Adipocyte (in vitro differentiated cells): ENCODE data around the gene FEM1A.
"Not testable (repeated sequence)": the region's sequence is repeated elsewhere in the genome, so short reads cannot be mapped to it uniquely, and the experiment has no call there.

ENCODE experiments used
- DNase-seq: peaks from one replicate; pipeline ENCODE4 v3.0.0-alpha.2; 2015; ENCODE audit warnings: low read depth
- H3K27me3 ChIP-seq: replicated peaks from 2 replicates; pipeline ENCODE4 v1.7.0; 2013; ENCODE audit warnings: mild to moderate bottlenecking, low read length, moderate library complexity; ENCODE audit not compliant: control insufficient read depth, insufficient read depth
- H3K36me3 ChIP-seq: 2 replicates; pipeline ENCODE4 v1.7.0; 2013; ENCODE audit warnings: low read length, mild to moderate bottlenecking, moderate library complexity; ENCODE audit not compliant: control insufficient read depth, insufficient read depth, severe bottlenecking
- H3K4me1 ChIP-seq: 2 replicates; pipeline ENCODE4 v1.7.0; 2013; ENCODE audit warnings: mild to moderate bottlenecking, low read length, moderate library complexity; ENCODE audit not compliant: control insufficient read depth, insufficient read depth
- H3K4me3 ChIP-seq: 2 replicates; pipeline ENCODE4 v1.7.0; 2013; ENCODE audit warnings: mild to moderate bottlenecking, low read length, moderate library complexity
- H3K9ac ChIP-seq: 2 replicates; pipeline ENCODE4 v1.7.0; 2013; ENCODE audit warnings: mild to moderate bottlenecking, low read length, moderate library complexity
- H3K9me3 ChIP-seq: 2 replicates; pipeline ENCODE4 v1.7.0; 2013; ENCODE audit warnings: mild to moderate bottlenecking, low read length, moderate library complexity; ENCODE audit not compliant: control insufficient read depth

FEM1A gene

DNA sequence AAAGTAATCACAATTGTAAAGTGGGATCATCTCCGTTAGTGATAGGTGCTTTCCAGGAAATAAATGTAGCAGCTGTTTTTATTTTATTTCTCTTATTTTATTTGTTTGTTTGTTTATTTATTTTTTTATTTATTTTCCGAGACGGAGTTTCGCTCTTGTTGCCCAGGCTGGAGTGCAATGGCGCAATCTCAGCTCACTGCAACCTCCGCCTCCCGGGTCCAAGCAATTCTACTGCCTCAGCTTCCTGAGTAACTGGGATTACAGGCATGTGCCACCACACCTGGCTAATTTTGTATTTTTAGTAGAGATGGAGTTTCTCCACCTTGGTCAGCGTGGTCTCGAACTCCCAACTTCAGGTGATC lies 40.4 kb downstream of the FEM1A start:
- not testable (repeated sequence) for H3K4me1 ChIP-seq, H3K36me3 ChIP-seq, H3K27me3 ChIP-seq, DNase-seq, H3K9me3 ChIP-seq
- Histone ChIP-seq H3K4me3 (peak overlapping the region; percentile 98), H3K9ac (peak overlapping the region; percentile 84)

DNA sequence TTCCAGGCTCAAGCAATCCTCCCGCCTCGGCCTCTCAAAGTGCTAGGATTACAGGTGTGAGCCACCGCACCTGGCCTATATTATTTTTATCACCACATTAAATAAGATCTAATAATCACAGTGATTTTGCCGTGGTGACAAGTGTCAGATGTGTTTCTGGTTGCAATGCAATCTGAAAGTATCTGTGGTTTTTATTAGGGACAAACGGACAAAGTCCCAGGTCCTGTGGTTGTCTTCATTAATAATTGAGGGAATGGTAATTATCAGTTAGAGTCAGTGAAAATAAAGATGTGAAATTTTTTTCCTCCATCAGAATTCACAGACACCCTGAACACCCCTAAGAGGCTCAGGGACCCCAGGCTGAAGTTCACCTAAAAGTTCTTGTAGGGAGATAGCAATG lies 41.2 kb downstream of the FEM1A start:
- H3K36me3 ChIP-seq, result peaks cover 6% of the 10 kb centered on the region

DNA sequence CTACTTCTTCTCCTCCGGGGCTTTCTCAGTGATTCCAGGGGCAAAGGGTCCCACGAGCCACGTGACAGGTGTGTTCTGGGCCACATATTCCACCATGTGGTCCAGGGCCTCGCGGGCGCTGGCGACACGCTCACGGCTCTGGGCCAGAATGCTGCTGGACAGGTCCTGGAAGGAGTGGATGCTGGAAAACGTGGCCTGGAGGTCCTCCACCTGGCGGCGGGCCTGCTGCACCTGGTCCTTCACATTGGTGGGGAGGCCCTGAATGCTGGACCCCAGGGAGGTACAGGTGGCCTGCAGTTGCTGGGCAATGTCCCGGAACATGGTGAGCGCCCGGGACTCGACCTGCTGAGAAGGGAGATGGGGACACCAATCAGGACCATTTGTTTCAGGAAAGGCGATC lies 47.7 kb downstream of the FEM1A start:
- Histone ChIP-seq H3K4me3 (no peak overlapping the region), H3K27me3 (no peaks in the 10 kb centered on the region), H3K4me1 (peaks cover 9% of the 10 kb centered on the region), H3K9me3 (no peaks in the 10 kb centered on the region), H3K36me3 (peaks cover 60% of the 10 kb centered on the region), H3K9ac (no peak overlapping the region)
- DNase-seq, result no peak

More for the DNA sequence above, 41.2 kb downstream of the FEM1A start:
- no peak overlapping the region for H3K9ac ChIP-seq
- H3K4me3 ChIP-seq, result no peak overlapping the region
- no peaks in the 10 kb centered on the region for H3K9me3 ChIP-seq
- no peak for DNase-seq
- H3K27me3 ChIP-seq, result no peaks in the 10 kb centered on the region
- H3K4me1 ChIP-seq, result peaks cover 10% of the 10 kb centered on the region

DNA sequence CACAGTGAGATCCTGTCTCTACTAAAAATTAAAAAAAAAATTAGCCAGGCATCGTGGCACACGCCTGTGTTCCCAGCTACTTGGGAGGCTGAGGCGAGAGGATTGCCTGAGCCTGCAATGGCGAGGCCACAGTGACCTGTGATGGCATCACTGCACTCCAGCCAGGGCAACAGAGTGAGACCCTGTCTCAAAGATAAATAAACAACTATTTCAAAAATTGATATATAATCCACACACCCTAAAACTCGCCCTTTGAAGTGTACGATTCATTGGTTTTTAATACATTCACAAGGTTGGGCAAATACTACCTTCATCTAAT lies 52.1 kb downstream of the FEM1A start:
- no peak for DNase-seq
- H3K9ac ChIP-seq, result no peak overlapping the region
- H3K9me3 ChIP-seq, result no peaks in the 10 kb centered on the region
- no peaks in the 10 kb centered on the region for H3K27me3 ChIP-seq
- H3K4me3 ChIP-seq, result no peak overlapping the region
- H3K36me3 ChIP-seq, result peaks cover 81% of the 10 kb centered on the region
- peaks cover 22% of the 10 kb centered on the region for H3K4me1 ChIP-seq

DNA sequence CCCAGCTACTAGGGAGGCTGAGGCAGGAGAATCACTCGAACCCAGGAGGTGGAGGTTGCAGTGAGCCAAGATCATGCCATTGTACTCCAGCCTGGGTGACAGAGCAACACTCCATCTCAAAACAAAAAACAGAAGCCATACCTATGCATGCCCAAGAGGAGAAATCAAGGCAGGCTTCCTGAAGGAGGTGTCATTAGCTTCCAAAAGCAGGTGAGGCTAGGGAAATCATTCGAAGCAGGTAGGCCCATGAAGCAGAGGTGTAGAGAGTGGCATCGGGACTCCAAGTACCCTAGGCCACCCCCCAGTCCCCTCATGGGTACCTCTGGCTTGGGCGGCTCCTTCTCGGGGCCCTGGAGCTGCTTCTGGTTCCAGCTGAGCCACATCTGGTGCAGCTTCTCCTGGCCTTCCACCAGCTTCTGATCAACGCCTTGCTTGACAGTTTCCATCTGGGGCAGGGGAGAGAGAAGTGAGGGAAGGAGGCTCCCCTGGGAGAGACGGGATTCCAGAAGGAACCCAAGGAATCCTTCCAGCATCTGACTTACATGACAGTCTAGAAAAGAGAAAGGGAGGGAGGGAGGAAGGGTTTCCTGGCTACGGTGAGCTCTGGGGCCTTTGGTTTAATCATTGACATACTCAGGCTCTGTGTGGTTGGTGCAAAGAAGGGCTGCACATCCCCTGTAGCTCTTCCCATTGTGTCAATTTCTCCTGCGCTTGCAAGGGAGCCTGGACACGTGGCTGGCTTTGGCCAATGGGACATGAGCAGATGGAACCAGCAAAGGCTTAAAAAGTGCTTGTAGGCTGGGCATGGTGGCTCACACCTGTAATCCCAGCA lies 53.0 kb downstream of the FEM1A start:
- peaks cover 80% of the 10 kb centered on the region for H3K36me3 ChIP-seq

DNA sequence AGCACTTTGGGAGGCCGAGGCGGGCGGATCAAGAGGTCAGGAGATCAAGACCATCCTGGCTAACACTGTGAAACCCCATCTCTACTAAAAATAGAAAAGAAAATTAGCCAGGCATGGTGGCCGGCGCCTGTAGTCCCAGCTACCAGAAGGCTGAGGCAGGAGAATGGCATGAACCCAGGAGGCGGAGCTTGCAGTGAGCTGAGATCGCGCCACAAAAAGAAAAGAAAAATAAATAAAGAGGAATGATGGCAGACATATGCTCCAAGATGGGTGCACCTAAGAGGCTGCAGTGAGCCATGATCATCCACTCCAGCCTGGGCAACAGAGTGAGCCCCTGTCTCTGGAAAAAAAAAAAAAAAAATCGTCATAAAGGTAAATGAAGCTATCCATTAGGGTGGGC lies 54.4 kb downstream of the FEM1A start:
- not testable (repeated sequence) for H3K9me3 ChIP-seq, H3K27me3 ChIP-seq, H3K4me3 ChIP-seq, DNase-seq
- H3K4me1 ChIP-seq, result peaks cover 17% of the 10 kb centered on the region
- peaks cover 80% of the 10 kb centered on the region for H3K36me3 ChIP-seq
- peak overlapping the region; percentile 2 for H3K9ac ChIP-seq

More for the DNA sequence above, 53.0 kb downstream of the FEM1A start:
- no peaks in the 10 kb centered on the region for H3K9me3 ChIP-seq
- H3K9ac ChIP-seq, result peak overlapping the region; percentile 32
- no peaks in the 10 kb centered on the region for H3K27me3 ChIP-seq
- no peak overlapping the region for H3K4me3 ChIP-seq
- DNase-seq, result no peak
- peaks cover 22% of the 10 kb centered on the region for H3K4me1 ChIP-seq

DNA sequence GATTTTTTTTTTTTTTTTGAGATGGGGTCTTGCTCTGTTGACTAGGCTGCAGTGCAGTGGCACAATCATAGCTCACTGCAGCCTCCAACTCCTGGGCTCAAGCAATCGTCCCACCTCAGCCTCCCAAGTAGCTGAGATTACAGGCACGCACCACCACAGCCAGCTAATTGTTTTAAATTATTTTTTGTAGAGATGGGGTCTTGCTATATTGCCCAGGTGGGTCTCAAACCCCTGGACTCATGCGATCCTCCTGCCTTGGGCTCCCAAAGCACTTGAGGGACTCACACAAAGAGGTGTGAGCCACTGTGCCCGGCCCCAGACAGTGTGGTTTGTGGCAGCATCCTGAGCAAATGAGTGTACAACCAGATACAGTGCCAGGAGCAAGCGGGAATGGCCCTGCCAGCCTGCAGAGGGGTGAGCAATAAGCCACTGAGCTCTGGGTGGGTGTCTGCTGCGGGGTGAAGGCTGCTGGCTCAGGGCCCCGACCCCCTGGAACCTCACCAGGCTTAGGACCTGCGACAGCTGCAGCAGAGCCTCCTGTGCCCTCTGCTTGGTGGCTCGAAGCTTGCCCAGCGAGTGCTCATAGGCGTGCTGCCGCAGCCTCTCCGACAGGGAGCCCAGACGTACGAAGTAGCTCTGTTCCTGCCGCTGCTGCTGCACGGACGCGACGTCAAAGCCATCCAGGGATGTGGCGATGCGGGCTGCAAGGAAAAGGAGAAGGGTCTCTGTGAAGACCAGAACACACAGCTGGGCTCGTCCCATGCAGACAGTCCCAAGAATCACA lies 55.8 kb downstream of the FEM1A start:
- Histone ChIP-seq H3K9ac (no peak overlapping the region), H3K4me1 (peaks cover 13% of the 10 kb centered on the region), H3K4me3 (no peak overlapping the region), H3K36me3 (peaks cover 83% of the 10 kb centered on the region), H3K9me3 (no peaks in the 10 kb centered on the region), H3K27me3 (no peaks in the 10 kb centered on the region)
- no peak for DNase-seq

DNA sequence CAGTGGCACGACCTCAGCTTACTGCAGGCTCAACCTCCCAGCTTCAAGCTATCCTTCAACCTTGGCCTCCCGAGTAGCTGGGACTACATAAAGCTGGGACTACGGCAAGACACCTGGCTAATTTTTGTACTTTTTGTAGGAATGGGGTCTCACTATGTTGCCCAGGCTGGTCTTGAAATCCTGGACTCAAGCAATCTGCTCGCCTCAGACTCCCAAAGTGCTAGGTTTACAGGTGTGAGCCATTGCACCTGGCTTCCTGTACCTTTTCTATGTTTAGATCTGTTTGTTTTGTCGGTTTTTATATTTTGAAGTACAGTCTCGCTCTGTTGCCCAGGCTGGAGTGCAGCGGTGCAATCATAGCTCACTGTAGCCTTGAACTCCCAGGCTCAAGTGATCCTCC lies 57.5 kb downstream of the FEM1A start:
- peaks cover 80% of the 10 kb centered on the region for H3K36me3 ChIP-seq
- H3K4me1 ChIP-seq, result peaks cover 13% of the 10 kb centered on the region
- no peaks in the 10 kb centered on the region for H3K27me3 ChIP-seq
- H3K9me3 ChIP-seq, result no peaks in the 10 kb centered on the region
- H3K4me3 ChIP-seq, result no peak overlapping the region
- no peak for DNase-seq
- no peak overlapping the region for H3K9ac ChIP-seq
